Measurements from ENCODE around the gene NEBL.

- TF ChIP-seq ZNF138 (tag by site-specific recombination; IDR thresholded peaks at IDR 0.05; ENCODE audit: borderline replicate concordance) (no peak), CTCF (tag by site-specific recombination; IDR thresholded peaks at IDR 0.05) (no peak), ZBTB26 (tag by site-specific recombination; optimal IDR thresholded peaks at IDR 0.05) (no peak), SALL2 (tag by site-specific recombination; IDR thresholded peaks at IDR 0.05; ENCODE audit: borderline replicate concordance) (no peak), ZSCAN16 (tag by site-specific recombination; IDR thresholded peaks at IDR 0.05) (no peak), ZNF133 (tag by site-specific recombination; IDR thresholded peaks at IDR 0.05) (no peak), ZNF600 (tag by site-specific recombination; IDR thresholded peaks at IDR 0.05) (no peak), ZNF76 (tag by site-specific recombination; IDR thresholded peaks at IDR 0.05; ENCODE audit: borderline replicate concordance, low read depth) (no peak), ZNF560 (tag by site-specific recombination; IDR thresholded peaks at IDR 0.05; ENCODE audit: borderline replicate concordance) (no peak), REST (tag by site-specific recombination; IDR thresholded peaks at IDR 0.05) (no peak), KLF10 (tag by site-specific recombination; IDR thresholded peaks at IDR 0.05) (no peak)
- TF ChIP-seq, protein P1, sequence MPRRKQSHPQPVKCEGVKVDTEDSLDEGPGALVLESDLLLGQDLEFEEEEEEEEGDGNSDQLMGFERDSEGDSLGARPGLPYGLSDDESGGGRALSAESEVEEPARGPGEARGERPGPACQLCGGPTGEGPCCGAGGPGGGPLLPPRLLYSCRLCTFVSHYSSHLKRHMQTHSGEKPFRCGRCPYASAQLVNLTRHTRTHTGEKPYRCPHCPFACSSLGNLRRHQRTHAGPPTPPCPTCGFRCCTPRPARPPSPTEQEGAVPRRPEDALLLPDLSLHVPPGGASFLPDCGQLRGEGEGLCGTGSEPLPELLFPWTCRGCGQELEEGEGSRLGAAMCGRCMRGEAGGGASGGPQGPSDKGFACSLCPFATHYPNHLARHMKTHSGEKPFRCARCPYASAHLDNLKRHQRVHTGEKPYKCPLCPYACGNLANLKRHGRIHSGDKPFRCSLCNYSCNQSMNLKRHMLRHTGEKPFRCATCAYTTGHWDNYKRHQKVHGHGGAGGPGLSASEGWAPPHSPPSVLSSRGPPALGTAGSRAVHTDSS (tag by site-specific recombination; IDR thresholded peaks at IDR 0.05), result no peak
These were observed 101.7 kb downstream of the NEBL start for GRCh38 chr10:20795391-20795790.

All from HEK293 (cell line).